Thyroid gland (tissue), 4 donors: ENCODE results near the gene ZDHHC22. TPM values are rescaled to one million over a fixed set of nuclear protein-coding genes. Genes with fewer than 3 reads are reported as not detected.

Experiments
- DNase-seq, 2 donors: peaks; one replicate each; pipeline ENCODE4 v3.0.0-alpha.2; 2019
- H3K27ac ChIP-seq, 3 donors: fragments of 200-600 bp; sonication (generic); 1 replicate in 2 of 3; 2 replicates in 1 of 3; pipeline ENCODE4 v1.5.1; 2016 to 2019; ENCODE audit warnings: mild to moderate bottlenecking in 1 of 3, moderate library complexity in 1 of 3
- H3K27me3 ChIP-seq: fragments of 200-600 bp; sonication (generic); one replicate; pipeline ENCODE4 v1.5.1; 2019
- H3K36me3 ChIP-seq, 2 donors: fragments of 200-600 bp; sonication (generic); one replicate each; pipeline ENCODE4 v1.5.1; 2016 to 2019
- H3K4me1 ChIP-seq, 2 donors: fragments of 200-600 bp; sonication (generic); one replicate each; pipeline ENCODE4 v1.5.1; 2017 to 2019
- H3K4me3 ChIP-seq, 3 donors: fragments of 200-600 bp; sonication (generic); replicated peaks in 1 of 3; 1 replicate in 2 of 3; 2 replicates in 1 of 3; pipeline ENCODE4 v1.5.1; 2016; ENCODE audit warnings: mild to moderate bottlenecking in 1 of 3
- H3K9me3 ChIP-seq: fragments of 200-600 bp; sonication (generic); one replicate; pipeline ENCODE4 v1.5.1; 2017
- CTCF ChIP-seq, 6 experiments: fragments of 200-600 bp in 3 of 6; fragments of 450-650 bp in 3 of 6; sonication (generic) in 3 of 6; IDR thresholded peaks; one replicate each; pipeline ENCODE4 v1.5.1; 2016 to 2019; ENCODE audit warnings: antibody characterized with exemption in 6 of 6, mild to moderate bottlenecking in 2 of 6, inconsistent platforms in 1 of 6, moderate library complexity in 1 of 6
- POLR2A ChIP-seq, 2 donors: fragments of 450-650 bp; IDR thresholded peaks; one replicate each; pipeline ENCODE4 v1.6.1; 2017; ENCODE audit warnings: antibody characterized with exemption in 2 of 2, mild to moderate bottlenecking in 2 of 2, moderate library complexity in 1 of 2
- WGBS, 2 donors: methylation state at CpG; one replicate each; pipeline ENCODE4 v1.1.5; 2017; 5-methylcytosine and 5-hydroxymethylcytosine counted together
- intact Hi-C: fragments of 100-400 bp; cut with DNase I; formaldehyde crosslinking; loops from one replicate; pipeline ENCODE4 v1.15.1; 2023
- total RNA-seq, 4 donors: library from RNA; depleted of rRNA; stranded (reverse); fragments of >200 nt; gene quantifications; one replicate each; pipeline ENCODE4 v1.2.3, GENCODE V29; 2016

ZDHHC22 gene
- total RNA-seq, 4 donors from 2014 or later: not detected

- no peak overlapping the region for H3K4me3 ChIP-seq
- DNase-seq: no peak
- 10 to 17% methylated on average over 10 of the region's 10 CpGs for WGBS, 2 donors
- no peaks in the 10 kb centered on the region for H3K36me3 ChIP-seq
- no peak for TF ChIP-seq CTCF (IDR thresholded peaks at IDR 0.05)
- TF ChIP-seq POLR2A (IDR thresholded peaks at IDR 0.05): no peak
- H3K27ac ChIP-seq: no peak overlapping the region
- H3K4me1 ChIP-seq: peaks cover 0 to 9% of the 10 kb centered on the region in 2 donors
- no peaks in the 10 kb centered on the region for H3K9me3 ChIP-seq
- intact Hi-C loops: no loop called here
- H3K27me3 ChIP-seq: peaks cover 3% of the 10 kb centered on the region
These were observed 4.6 kb upstream of the ZDHHC22 start for GRCh38 chr14:77145975-77146740.

- intact Hi-C loops: no loop called here
- Histone ChIP-seq H3K9me3 (no peaks in the 10 kb centered on the region), H3K36me3 (no peaks in the 10 kb centered on the region), H3K4me1 (peaks cover 0 to 16% of the 10 kb centered on the region in 2 donors), H3K27ac (no peak overlapping the region), H3K4me3 (no peak overlapping the region), H3K27me3 (peaks cover 15% of the 10 kb centered on the region)
- 57 to 69% methylated on average over 4 of the region's 4 CpGs for WGBS, 2 donors
- no peak for DNase-seq
- TF ChIP-seq CTCF (IDR thresholded peaks at IDR 0.05) (no peak), POLR2A (IDR thresholded peaks at IDR 0.05) (no peak)
These were observed 3.0 kb upstream of the ZDHHC22 start for GRCh38 chr14:77144412-77145115.

- no peaks in the 10 kb centered on the region for H3K36me3 ChIP-seq
- H3K27ac ChIP-seq: no peak overlapping the region
- TF ChIP-seq POLR2A (IDR thresholded peaks at IDR 0.05): no peak
- no peak for TF ChIP-seq CTCF (IDR thresholded peaks at IDR 0.05)
- 10 to 12% methylated on average over 4 of the region's 4 CpGs for WGBS, 2 donors
- no peak overlapping the region for H3K4me3 ChIP-seq
- intact Hi-C loops: no loop called here
- no peak for DNase-seq
- no peaks in the 10 kb centered on the region for H3K9me3 ChIP-seq
- H3K4me1 ChIP-seq: peaks cover 0 to 16% of the 10 kb centered on the region in 2 donors
- H3K27me3 ChIP-seq: peaks cover 22% of the 10 kb centered on the region
These were observed 1.5 kb upstream of the ZDHHC22 start for GRCh38 chr14:77143071-77143470.

- intact Hi-C loops: no loop called here
- Histone ChIP-seq H3K27ac (no peak overlapping the region), H3K4me1 (peaks cover 0 to 16% of the 10 kb centered on the region in 2 donors), H3K4me3 (no peak overlapping the region), H3K9me3 (no peaks in the 10 kb centered on the region), H3K36me3 (no peaks in the 10 kb centered on the region), H3K27me3 (peaks cover 27% of the 10 kb centered on the region)
- no peak for TF ChIP-seq POLR2A (IDR thresholded peaks at IDR 0.05)
- TF ChIP-seq CTCF (IDR thresholded peaks at IDR 0.05): no peak
- WGBS, 2 donors: 3 to 17% methylated on average over 7 to 9 of the region's 9 CpGs
- DNase-seq: no peak
These were observed 612 bp upstream of the ZDHHC22 start for GRCh38 chr14:77142005-77142800.
